HCT116 (cell line): ENCODE measurements around the gene OR4B1. TPM values are rescaled to one million over a fixed set of nuclear protein-coding genes. Genes with fewer than 3 reads are reported as not detected.

ENCODE experiments used
- ATAC-seq: fragments of 200-7000 bp; cut with Tn5 transposase; 2 replicates; pipeline ENCODE4 v1.9.1; 2020; ENCODE audit warnings: mild to moderate bottlenecking, moderate library complexity
- BruUV-seq: library from RNA; stranded (reverse); fragments of 400-500 nt; replicated peaks from 2 replicates; lab custom pipeline; 2021; lab: Mats Ljungman, UMichigan
- CTCF ChIA-PET: fragments of 300-600 bp; sonication (Branson Sonifier 250); formaldehyde crosslinking; loops from one replicate; lab custom pipeline; 2021; ENCODE audit warnings: antibody characterized with exemption; lab: Charles Lee
- POLR2A ChIA-PET: fragments of 300-600, 350-600 bp; sonication (Branson Sonifier 250); formaldehyde crosslinking; loops from one replicate; lab custom pipeline; 2021; ENCODE audit warnings: antibody characterized with exemption; lab: Charles Lee
- RAD21 ChIA-PET, 2 experiments: fragments of 300-600 bp; sonication (Branson Sonifier 250); formaldehyde crosslinking; loops; one replicate each; lab custom pipeline; 2023; ENCODE audit warnings: low total read pairs in 2 of 2; ENCODE audit not compliant: uncharacterized antibody in 2 of 2, unreplicated experiment in 2 of 2, low non-redundant PET in 1 of 2; lab: Charles Lee
- DNase-seq: peaks from one replicate; pipeline ENCODE4 v3.0.0-alpha.2; 2010; ENCODE audit warnings: low read depth, low spot score
- H2AFZ ChIP-seq: fragments of 200-600 bp; shearing (Covaris generic), sonication (generic); 2 replicates; pipeline ENCODE4 v1.6.1; 2017; ENCODE audit warnings: low read depth, mixed run types, mixed read lengths, antibody characterized with exemption, low read length; ENCODE audit not compliant: poor library complexity, severe bottlenecking
- H3K27ac ChIP-seq: 2 replicates; pipeline ENCODE4 v1.5.1; 2012; ENCODE audit warnings: low read depth, low read length
- H3K27me3 ChIP-seq: fragments of 200-600 bp; sonication (generic); 2 replicates; pipeline ENCODE4 v1.6.1; 2016; ENCODE audit warnings: mixed run types, low read length, mixed read lengths; ENCODE audit not compliant: insufficient read depth
- H3K36me3 ChIP-seq, 2 experiments: fragments of 200-500 bp in 1 of 2; fragments of 200-600 bp in 1 of 2; sonication (Bioruptor generic) in 1 of 2; sonication (generic) in 1 of 2; 2 replicates each; pipeline versions ENCODE4 v1.5.1 to v1.6.1; 2014 to 2016; ENCODE audit warnings: low read length in 2 of 2, inconsistent platforms in 1 of 2, mixed read lengths in 1 of 2, mixed run types in 1 of 2; ENCODE audit not compliant: insufficient read depth in 2 of 2, control insufficient read depth in 1 of 2
- H3K4me1 ChIP-seq, 2 experiments: fragments of 200-600 bp in 1 of 2; sonication (generic) in 1 of 2; 2 replicates each; pipeline versions ENCODE4 v1.5.1 to v1.6.1; 2012 to 2017; ENCODE audit warnings: low read length in 2 of 2, inconsistent platforms in 1 of 2, mild to moderate bottlenecking in 1 of 2, mixed read lengths in 1 of 2, mixed run types in 1 of 2, moderate library complexity in 1 of 2; ENCODE audit not compliant: insufficient read depth in 2 of 2, control insufficient read depth in 1 of 2
- H3K4me2 ChIP-seq: fragments of 200-600 bp; sonication (generic); 2 replicates; pipeline ENCODE4 v1.6.1; 2017; ENCODE audit warnings: mixed run types, low read length, mixed read lengths
- H3K4me3 ChIP-seq, 2 experiments: fragments of 200-600 bp in 1 of 2; sonication (generic) in 1 of 2; replicated peaks in 1 of 2; 2 replicates each; pipeline ENCODE4 v1.5.1; 2011 to 2016; ENCODE audit warnings: low read length in 2 of 2, control low read depth in 1 of 2, low read depth in 1 of 2, mild to moderate bottlenecking in 1 of 2, mixed read lengths in 1 of 2, mixed run types in 1 of 2
- H3K79me2 ChIP-seq: fragments of 200-600 bp; sonication (generic); 2 replicates; pipeline ENCODE4 v1.6.1; 2017; ENCODE audit warnings: mild to moderate bottlenecking, mixed run types, low read length, moderate library complexity, mixed read lengths; ENCODE audit not compliant: insufficient read depth
- H3K9ac ChIP-seq: fragments of 200-600 bp; sonication (generic); 2 replicates; pipeline ENCODE4 v1.6.1; 2016; ENCODE audit warnings: low read length, mixed read lengths
- H3K9me2 ChIP-seq: fragments of 200-600 bp; sonication (generic), shearing (Covaris generic); 2 replicates; pipeline ENCODE4 v1.6.1; 2017; ENCODE audit warnings: mixed run types, mild to moderate bottlenecking, moderate library complexity; ENCODE audit not compliant: insufficient read depth
- H3K9me3 ChIP-seq, 2 experiments: fragments of 200-500 bp in 1 of 2; fragments of 200-600 bp in 1 of 2; sonication (Bioruptor generic) in 1 of 2; sonication (generic) in 1 of 2; 2 replicates each; pipeline ENCODE4 v1.6.1; 2014 to 2017; ENCODE audit warnings: low read length in 2 of 2, mixed read lengths in 2 of 2, inconsistent platforms in 1 of 2, low read depth in 1 of 2, mild to moderate bottlenecking in 1 of 2, mixed run types in 1 of 2, moderate library complexity in 1 of 2; ENCODE audit not compliant: control insufficient read depth in 1 of 2, insufficient read depth in 1 of 2
- H4K20me1 ChIP-seq: fragments of 200-600 bp; sonication (generic), shearing (Covaris generic); 2 replicates; pipeline ENCODE4 v1.6.1; 2017; ENCODE audit warnings: mixed run types, mild to moderate bottlenecking, moderate library complexity; ENCODE audit not compliant: insufficient read depth
- ATF3 ChIP-seq: IDR thresholded peaks from 2 replicates; pipeline ENCODE4 v1.6.1; 2012
- CBX3 ChIP-seq: IDR thresholded peaks from 2 replicates; pipeline ENCODE4 v1.6.1; 2012; ENCODE audit warnings: low read depth
- EGR1 ChIP-seq: IDR thresholded peaks from 2 replicates; pipeline ENCODE4 v1.6.1; 2012; ENCODE audit warnings: low read depth
- EZH2 ChIP-seq: fragments of 200-600 bp; sonication (generic); IDR thresholded peaks from 2 replicates; pipeline ENCODE4 v1.6.1; 2017; ENCODE audit warnings: antibody characterized with exemption, mixed run types
- EZH2phosphoT487 ChIP-seq: fragments of 200-600 bp; IDR thresholded peaks from 2 replicates; pipeline ENCODE4 v1.6.1; 2018; ENCODE audit warnings: antibody characterized with exemption, borderline replicate concordance
- JUND ChIP-seq: IDR thresholded peaks from 2 replicates; pipeline ENCODE4 v1.6.1; 2012
- MAX ChIP-seq: IDR thresholded peaks from 2 replicates; pipeline ENCODE4 v1.6.1; 2012
- POLR2AphosphoS5 ChIP-seq: IDR thresholded peaks from 2 replicates; pipeline ENCODE4 v1.6.1; 2011; ENCODE audit warnings: mild to moderate bottlenecking, low read depth, low read length, moderate library complexity
- RAD21 ChIP-seq: IDR thresholded peaks from 2 replicates; pipeline ENCODE4 v1.6.1; 2012; ENCODE audit warnings: low read depth, mild to moderate bottlenecking
- SIN3A ChIP-seq: IDR thresholded peaks from 2 replicates; pipeline ENCODE4 v1.6.1; 2012; ENCODE audit warnings: low read depth
- SRF ChIP-seq: IDR thresholded peaks from 2 replicates; pipeline ENCODE4 v1.6.1; 2012; ENCODE audit warnings: low read depth
- TCF7L2 ChIP-seq: IDR thresholded peaks from 2 replicates; pipeline ENCODE4 v1.7.0; 2011; ENCODE audit warnings: borderline replicate concordance, inconsistent platforms; ENCODE audit not compliant: insufficient read depth, insufficient read length; ENCODE audit errors: extremely low read depth
- YY1 ChIP-seq: IDR thresholded peaks from 2 replicates; pipeline ENCODE4 v1.6.1; 2011; ENCODE audit warnings: low read length, low read depth, moderate library complexity, mild to moderate bottlenecking; ENCODE audit not compliant: insufficient replicate concordance; ENCODE audit errors: extremely low read depth
- ZBTB33 ChIP-seq: IDR thresholded peaks from 2 replicates; pipeline ENCODE4 v1.6.1; 2011; ENCODE audit warnings: mild to moderate bottlenecking, low read length, moderate library complexity; ENCODE audit not compliant: insufficient replicate concordance; ENCODE audit errors: extremely low read depth
- ZFX ChIP-seq: fragments of 450-650 bp; IDR thresholded peaks from 2 replicates; pipeline ENCODE4 v1.6.1; 2017
- intact Hi-C: fragments of 100-400 bp; cut with micrococcal nuclease; formaldehyde crosslinking; loops from 2 replicates; pipeline ENCODE4 v1.10.0; 2022
- total RNA-seq: library from RNA; stranded (reverse); gene quantifications from one replicate; pipeline ENCODE4 v1.2.1, GENCODE V29; 2021; ENCODE audit not compliant: unreplicated experiment

The OR4B1 gene
- total RNA-seq, 1 experiment from 2014 or later = not detected

GRCh38 chr11:48248902-48249301 lies 32.3 kb downstream of the OR4B1 start:
- DNase-seq = no peak
- Histone ChIP-seq H4K20me1 (no peaks in the 10 kb centered on the region), H3K4me1 (no peaks in the 10 kb centered on the region), H3K9me3 (no peaks in the 10 kb centered on the region; a peak in 1 of 4 replicates), H3K9me2 (no peaks in the 10 kb centered on the region), H3K4me2 (no peak overlapping the region), H3K27ac (no peak overlapping the region), H3K36me3 (no peaks in the 10 kb centered on the region), H2AFZ (no peak overlapping the region), H3K4me3 (no peak overlapping the region), H3K9ac (no peak overlapping the region), H3K27me3 (no peaks in the 10 kb centered on the region), H3K79me2 (no peaks in the 10 kb centered on the region)
- ATAC-seq = no peak
- intact Hi-C loops = no loop called here
- TF ChIP-seq ZFX (no peak), MAX (no peak), ZBTB33 (no peak), CBX3 (no peak), EGR1 (no peak), SIN3A (no peak), ATF3 (no peak), EZH2 (no peak), EZH2phosphoT487 (no peak), RAD21 (no peak), TCF7L2 (no peak), YY1 (no peak), POLR2AphosphoS5 (no peak), SRF (no peak), JUND (no peak)
- no TSS peak for BruUV-seq
- ChIA-PET RAD21 (no interaction called here), CTCF (no interaction called here), POLR2A (no interaction called here)
